AG04449 (cell line): Measurements from ENCODE around the gene C17orf114.

Source experiments
- CTCF ChIA-PET: fragments of 350-600 bp; formaldehyde crosslinking; extraction: SDS; loops from one replicate; lab custom pipeline; 2021; ENCODE audit warnings: antibody characterized with exemption; lab: Yijun Ruan, JAX
- POLR2A ChIA-PET: fragments of 400-600, 350-600 bp; formaldehyde crosslinking; extraction: SDS; loops from one replicate; lab custom pipeline; 2020; ENCODE audit warnings: antibody characterized with exemption, inconsistent platforms; lab: Yijun Ruan, JAX
- DNase-seq: peaks from one replicate; pipeline ENCODE4 v3.0.0-alpha.2; 2010; ENCODE audit warnings: low read depth, low spot score
- H3K4me3 ChIP-seq: 2 replicates; pipeline ENCODE4 v1.5.1; 2011; ENCODE audit warnings: low read depth, mild to moderate bottlenecking, control low read depth, low read length
- CTCF ChIP-seq: IDR thresholded peaks from one replicate; pipeline ENCODE4 v1.5.1; 2011; ENCODE audit warnings: mild to moderate bottlenecking, moderate library complexity, low read length, control low read depth, inconsistent platforms; ENCODE audit not compliant: insufficient read depth; ENCODE audit errors: missing control alignments

C17orf114 gene

GRCh38 chr17:4780325-4780955 lies 21.7 kb downstream of the C17orf114 start:
- CTCF ChIA-PET: interaction anchor here (0.7 to 11.4 kb wide), 3 partner anchors 7 to 110 kb away, joined by 3 to 135 read pairs (median 3); partner anchors contain the start of genes GLTPD2 and VMO1

GRCh38 chr17:4777969-4778760 lies 24.0 kb downstream of the C17orf114 start:
- no peak for DNase-seq
- no peak for TF ChIP-seq CTCF
- no peak overlapping the region for H3K4me3 ChIP-seq
- ChIA-PET POLR2A (interaction anchor here (1.5 kb wide), 1 partner anchor 12 kb away, joined by 4 read pairs; no protein-coding TSS in a partner anchor), CTCF (interaction anchor here (11.4 kb wide), 1 partner anchor 10 kb away, joined by 135 read pairs; the partner anchor contains the start of genes GLTPD2 and VMO1)

More at GRCh38 chr17:4780325-4780955, 21.7 kb downstream of the C17orf114 start:
- H3K4me3 ChIP-seq: no peak overlapping the region
- POLR2A ChIA-PET: no interaction called here
- no peak for TF ChIP-seq CTCF
- no peak for DNase-seq

- H3K4me3 ChIP-seq: no peak overlapping the region
- TF ChIP-seq CTCF: no peak
- DNase-seq: no peak
- CTCF ChIA-PET: interaction anchor here (11.4 kb wide), 1 partner anchor 16 kb away, joined by 135 read pairs; the partner anchor contains the start of genes GLTPD2 and VMO1
- POLR2A ChIA-PET: no interaction called here
Observed at GRCh38 chr17:4772235-4772613, 29.9 kb downstream of the C17orf114 start.

GRCh38 chr17:4771519-4772234 lies 30.5 kb downstream of the C17orf114 start, which contains the start of gene TM4SF5:
Gene TM4SF5, plus strand, starts transcription at chr17:4771886. Its CDS starts 37 bp downstream, at chr17:4771923.
- H3K4me3 ChIP-seq: no peak within 1 kb of the TSS
- no peak for DNase-seq
- no peak for TF ChIP-seq CTCF
- ChIA-PET CTCF (interaction anchor here (0.6 to 11.4 kb wide), 2 partner anchors 16 to 351 kb away, joined by 4 to 135 read pairs; partner anchors contain the start of genes GLTPD2 and VMO1), POLR2A (no interaction called here)

- ChIA-PET CTCF (interaction anchor here (2.0 kb wide), 1 partner anchor 19 kb away, joined by 7 read pairs; the partner anchor contains the start of gene GLTPD2), POLR2A (no interaction called here)
- no peak for TF ChIP-seq CTCF
- DNase-seq: no peak
- H3K4me3 ChIP-seq: no peak overlapping the region
Observed at GRCh38 chr17:4769628-4770027, 32.5 kb downstream of the C17orf114 start.
